DND-41 (cell line): Measurements from ENCODE around the gene GRIA1.

ENCODE experiments used
- CTCF ChIP-seq: IDR thresholded peaks from 2 replicates; pipeline ENCODE4 v1.5.1; 2012; ENCODE audit warnings: borderline replicate concordance, low read length, moderate library complexity, mild to moderate bottlenecking; ENCODE audit not compliant: poor library complexity, severe bottlenecking; ENCODE audit errors: extremely low read depth
- EZH2 ChIP-seq: IDR thresholded peaks from 3 replicates; pipeline ENCODE4 v1.6.1; 2012; ENCODE audit warnings: borderline replicate concordance, low read depth, mild to moderate bottlenecking, moderate library complexity, low read length, inconsistent platforms; ENCODE audit not compliant: severe bottlenecking

GRCh38 chr5:153816870-153817269, 326.4 kb downstream of the GRIA1 start:
- no peak for TF ChIP-seq CTCF
- no peak for TF ChIP-seq EZH2
